GM12878 (cell line): Measurements from ENCODE around the gene ERMARD. TPM values are rescaled to one million over a fixed set of nuclear protein-coding genes. Genes with fewer than 3 reads are reported as not detected.

Experiments
- ATAC-seq: fragments of 200-7000 bp; cut with Tn5 transposase; 3 replicates; pipeline ENCODE4 v1.9.1; 2020; ENCODE audit warnings: mild to moderate bottlenecking, moderate library complexity
- BruUV-seq: library from RNA; stranded (reverse); fragments of 400-500 nt; replicated peaks from 2 replicates; lab custom pipeline; 2021; lab: Mats Ljungman, UMichigan
- CTCF ChIA-PET: fragments of 300-600 bp; sonication (Branson Sonifier 250); formaldehyde crosslinking; extraction: SDS; loops from one replicate; lab custom pipeline; 2021; ENCODE audit warnings: inconsistent platforms; lab: Yijun Ruan, JAX
- POLR2A ChIA-PET: fragments of 350-600 bp; formaldehyde crosslinking; extraction: SDS; loops from one replicate; lab custom pipeline; 2021; ENCODE audit warnings: inconsistent platforms; lab: Charles Lee
- RAD21 ChIA-PET: fragments of 300-600 bp; sonication (Branson Sonifier 250); formaldehyde crosslinking; loops from one replicate; lab custom pipeline; 2023; ENCODE audit warnings: antibody characterized with exemption; ENCODE audit not compliant: unreplicated experiment; lab: Charles Lee
- SMC1A ChIA-PET: fragments of 300-600 bp; sonication (Branson Sonifier 250); formaldehyde crosslinking; loops from one replicate; lab custom pipeline; 2023; ENCODE audit not compliant: unreplicated experiment, uncharacterized antibody; lab: Charles Lee
- DNase-seq: peaks from one replicate; pipeline ENCODE4 v3.0.0-alpha.2; 2011; ENCODE audit warnings: low read depth, low spot score
- FAIRE-seq: peaks from 3 replicates; lab custom pipeline; 2011; peaks lifted over from hg19 to GRCh38; lab: Jason Lieb, UNC
- H2AFZ ChIP-seq: 2 replicates; pipeline ENCODE4 v1.6.0; 2011; ENCODE audit warnings: low read depth, low read length, control low read depth; ENCODE audit not compliant: control insufficient read depth
- H3K27ac ChIP-seq: 2 replicates; pipeline ENCODE4 v1.5.1; 2011; ENCODE audit warnings: control low read depth; ENCODE audit not compliant: control insufficient read depth, insufficient read depth
- H3K27me3 ChIP-seq, 2 experiments: replicated peaks in 1 of 2; 2 replicates each; pipeline versions ENCODE4 v1.6.0 to v1.6.1; 2011; ENCODE audit warnings: low read length in 1 of 2; ENCODE audit not compliant: control insufficient read depth in 2 of 2, insufficient read depth in 2 of 2
- H3K36me3 ChIP-seq, 2 experiments: 2 replicates each; pipeline ENCODE4 v1.5.1; 2011; ENCODE audit warnings: low read length in 1 of 2; ENCODE audit not compliant: control insufficient read depth in 2 of 2, insufficient read depth in 2 of 2
- H3K4me1 ChIP-seq: 2 replicates; pipeline ENCODE4 v1.6.1; 2011; ENCODE audit warnings: mild to moderate bottlenecking, low read length, moderate library complexity, mixed read lengths; ENCODE audit not compliant: control insufficient read depth, insufficient read depth
- H3K4me2 ChIP-seq: 2 replicates; pipeline ENCODE4 v1.6.0; 2011; ENCODE audit warnings: control low read depth; ENCODE audit not compliant: control insufficient read depth, insufficient read depth
- H3K4me3 ChIP-seq: fragments of 200-600 bp; sonication (generic); 2 replicates; pipeline ENCODE4 v1.5.1; 2016
- H3K79me2 ChIP-seq: 2 replicates; pipeline ENCODE4 v1.6.0; 2011; ENCODE audit warnings: low read length; ENCODE audit not compliant: control insufficient read depth, insufficient read depth
- H3K9ac ChIP-seq: 2 replicates; pipeline ENCODE4 v1.8.0; 2011; ENCODE audit warnings: low read length, control low read depth, mixed read lengths; ENCODE audit not compliant: control insufficient read depth, insufficient read depth
- H3K9me3 ChIP-seq: replicated peaks from 3 replicates; pipeline ENCODE4 v1.5.1; 2011; ENCODE audit warnings: mild to moderate bottlenecking, low read length; ENCODE audit not compliant: control insufficient read depth, insufficient read depth
- H4K20me1 ChIP-seq: 2 replicates; pipeline ENCODE4 v1.6.0; 2011; ENCODE audit not compliant: control insufficient read depth, insufficient read depth
- EED ChIP-seq: sonication (generic); IDR thresholded peaks from 2 replicates; pipeline ENCODE4 v1.6.1; 2016; ENCODE audit warnings: antibody characterized with exemption, low read depth
- GATAD2B ChIP-seq: fragments of 450-650 bp; conservative IDR thresholded peaks from 2 replicates; pipeline ENCODE4 v1.6.1; 2017; ENCODE audit warnings: low read depth, mild to moderate bottlenecking, moderate library complexity
- ZNF592 ChIP-seq: fragments of 450-650 bp; IDR thresholded peaks from 2 replicates; pipeline ENCODE4 v1.6.1; 2017; ENCODE audit warnings: mild to moderate bottlenecking, moderate library complexity
- WGBS: methylation state at CpG from one replicate; pipeline ENCODE4 v1.1.6; 2016; ENCODE audit warnings: low lambda C conversion rate; ENCODE audit not compliant: insufficient replicate concordance, insufficient coverage; ENCODE audit errors: missing lambda C conversion rate; 5-methylcytosine and 5-hydroxymethylcytosine counted together
- in situ Hi-C: fragments of 300-500 bp; cut with MboI; formaldehyde crosslinking; loops from 9 replicates; pipeline ENCODE4 v1.14.3; 2018; ENCODE audit warnings: mixed read lengths
- intact Hi-C: fragments of 100-400 bp; cut with micrococcal nuclease; formaldehyde crosslinking; loops from one replicate; pipeline ENCODE4 v1.14.2; 2022; ENCODE audit not compliant: unreplicated experiment
- polyA plus RNA-seq, 11 experiments: library from polyadenylated mRNA; depleted of rRNA in 4 of 11; unstranded in 6 of 11; stranded (reverse) in 5 of 11; fragments of >200 nt; fragmentation: Nextera tagmentation in 4 of 11; fragmentation: Illumina TruSeq in 1 of 11; extraction: Ambion mirVana in 4 of 11; extraction: Trizol in 1 of 11; gene quantifications; 1 replicate in 1 of 11; 2 replicates in 10 of 11; pipeline versions ENCODE4 v1.2.1 to v1.2.3, GENCODE V29; 2011 to 2016; ENCODE audit warnings: inconsistent platforms in 2 of 11, missing spikeins in 2 of 11, low read depth in 1 of 11
- total RNA-seq, 4 experiments: library from RNA; depleted of rRNA in 3 of 4; stranded (reverse); fragments of >200 nt in 3 of 4; fragmentation: Illumina TruSeq in 1 of 4; extraction: Trizol in 1 of 4; gene quantifications; 2 replicates each; pipeline versions ENCODE4 v1.2.1 to v1.2.3, GENCODE V29; 2013 to 2021
- TF ChIP-seq, protein P1 (sequence below): fragments of 450-650 bp; conservative IDR thresholded peaks from 2 replicates; pipeline ENCODE4 v1.6.1; 2017; ENCODE audit warnings: mild to moderate bottlenecking, moderate library complexity

Gene ERMARD
- total and polyA plus RNA-seq, 10 of the 15 experiments (the other 5 are each of a cell fraction or from before 2014, with no cell fraction given) = 24.4 to 63.3 (median 34.1) TPM

GRCh38 chr6:169738976-169739529 is 12.4 kb upstream of the ERMARD start:
- ChIA-PET POLR2A (no interaction called here), SMC1A (no interaction called here), RAD21 (no interaction called here), CTCF (no interaction called here)
- Histone ChIP-seq H3K4me3 (no peak overlapping the region), H4K20me1 (no peaks in the 10 kb centered on the region), H2AFZ (no peak overlapping the region), H3K4me1 (no peaks in the 10 kb centered on the region), H3K36me3 (no peaks in the 10 kb centered on the region), H3K79me2 (no peaks in the 10 kb centered on the region), H3K27me3 (no peaks in the 10 kb centered on the region), H3K4me2 (no peak overlapping the region), H3K9ac (no peak overlapping the region), H3K27ac (no peak overlapping the region), H3K9me3 (no peaks in the 10 kb centered on the region)
- BruUV-seq = no TSS peak
- WGBS = 49% methylated on average over 2 of the region's 2 CpGs
- FAIRE-seq (no peak), DNase-seq (no peak), ATAC-seq (no peak)
- no peak for TF ChIP-seq EED
- no peak for TF ChIP-seq GATAD2B
- no peak for TF ChIP-seq ZNF592
- TF ChIP-seq, protein P1, sequence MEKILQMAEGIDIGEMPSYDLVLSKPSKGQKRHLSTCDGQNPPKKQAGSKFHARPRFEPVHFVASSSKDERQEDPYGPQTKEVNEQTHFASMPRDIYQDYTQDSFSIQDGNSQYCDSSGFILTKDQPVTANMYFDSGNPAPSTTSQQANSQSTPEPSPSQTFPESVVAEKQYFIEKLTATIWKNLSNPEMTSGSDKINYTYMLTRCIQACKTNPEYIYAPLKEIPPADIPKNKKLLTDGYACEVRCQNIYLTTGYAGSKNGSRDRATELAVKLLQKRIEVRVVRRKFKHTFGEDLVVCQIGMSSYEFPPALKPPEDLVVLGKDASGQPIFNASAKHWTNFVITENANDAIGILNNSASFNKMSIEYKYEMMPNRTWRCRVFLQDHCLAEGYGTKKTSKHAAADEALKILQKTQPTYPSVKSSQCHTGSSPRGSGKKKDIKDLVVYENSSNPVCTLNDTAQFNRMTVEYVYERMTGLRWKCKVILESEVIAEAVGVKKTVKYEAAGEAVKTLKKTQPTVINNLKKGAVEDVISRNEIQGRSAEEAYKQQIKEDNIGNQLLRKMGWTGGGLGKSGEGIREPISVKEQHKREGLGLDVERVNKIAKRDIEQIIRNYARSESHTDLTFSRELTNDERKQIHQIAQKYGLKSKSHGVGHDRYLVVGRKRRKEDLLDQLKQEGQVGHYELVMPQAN = no peak
- in situ Hi-C loops (no loop called here), intact Hi-C loops (no loop called here)
